Measurements from ENCODE around the gene RHAG.

- TF ChIP-seq CTCF (IDR thresholded peaks at IDR 0.05), result no peak
- no peak for TF ChIP-seq POLR2A (IDR thresholded peaks at IDR 0.05)
These were observed 18.4 kb downstream of the RHAG start for GRCh38 chr6:49618257-49618656.
